BLaER1 (cell line): Measurements from ENCODE around the gene KCNIP4.

Experiments used
- H3K27ac ChIP-seq: shearing (Covaris generic); formaldehyde crosslinking; 2 replicates; pipeline ENCODE4 v1.8.1; 2022
- H3K27me3 ChIP-seq: shearing (Covaris generic); formaldehyde crosslinking; 2 replicates; pipeline ENCODE4 v1.8.1; 2022
- H3K36me3 ChIP-seq: shearing (Covaris generic); formaldehyde crosslinking; 2 replicates; pipeline ENCODE4 v1.8.1; 2022
- H3K4me1 ChIP-seq: shearing (Covaris generic); formaldehyde crosslinking; 2 replicates; pipeline ENCODE4 v1.8.1; 2022
- H3K4me2 ChIP-seq: shearing (Covaris generic); formaldehyde crosslinking; 2 replicates; pipeline ENCODE4 v1.8.1; 2022
- H3K4me3 ChIP-seq: shearing (Covaris generic); formaldehyde crosslinking; 2 replicates; pipeline ENCODE4 v1.8.1; 2022
- H3K9ac ChIP-seq: shearing (Covaris generic); formaldehyde crosslinking; 2 replicates; pipeline ENCODE4 v1.8.1; 2022
- H3K9me3 ChIP-seq: shearing (Covaris generic); formaldehyde crosslinking; 2 replicates; pipeline ENCODE4 v1.8.1; 2022
- H4K20me1 ChIP-seq: shearing (Covaris generic); formaldehyde crosslinking; 2 replicates; pipeline ENCODE4 v1.8.1; 2022
- Cebpa-rat ChIP-seq: shearing (Covaris generic); IDR thresholded peaks from 2 replicates; pipeline ENCODE4 v1.8.1; 2022

KCNIP4 gene

GRCh38 chr4:21915761-21916160, 32.8 kb downstream of the KCNIP4 start:
- H4K20me1 ChIP-seq = no peaks in the 10 kb centered on the region
- no peaks in the 10 kb centered on the region for H3K36me3 ChIP-seq
- no peaks in the 10 kb centered on the region for H3K9me3 ChIP-seq
- no peak overlapping the region for H3K4me3 ChIP-seq
- no peak overlapping the region for H3K4me2 ChIP-seq
- H3K9ac ChIP-seq = no peak overlapping the region
- no peak for TF ChIP-seq Cebpa-rat
- no peaks in the 10 kb centered on the region for H3K27me3 ChIP-seq
- H3K4me1 ChIP-seq = no peaks in the 10 kb centered on the region
- H3K27ac ChIP-seq = no peak overlapping the region

GRCh38 chr4:21901831-21902230, 46.7 kb downstream of the KCNIP4 start:
- Histone ChIP-seq H3K4me3 (no peak overlapping the region), H3K27me3 (no peaks in the 10 kb centered on the region), H3K9ac (no peak overlapping the region), H3K27ac (no peak overlapping the region), H4K20me1 (no peaks in the 10 kb centered on the region), H3K4me2 (no peak overlapping the region), H3K9me3 (no peaks in the 10 kb centered on the region), H3K4me1 (no peaks in the 10 kb centered on the region), H3K36me3 (no peaks in the 10 kb centered on the region)
- no peak for TF ChIP-seq Cebpa-rat

- no peaks in the 10 kb centered on the region for H3K27me3 ChIP-seq
- no peaks in the 10 kb centered on the region for H3K9me3 ChIP-seq
- no peaks in the 10 kb centered on the region for H3K4me1 ChIP-seq
- H3K36me3 ChIP-seq = no peaks in the 10 kb centered on the region
- H3K4me2 ChIP-seq = no peak overlapping the region
- H3K27ac ChIP-seq = no peak overlapping the region
- no peak overlapping the region for H3K9ac ChIP-seq
- H3K4me3 ChIP-seq = no peak overlapping the region
- no peaks in the 10 kb centered on the region for H4K20me1 ChIP-seq
- TF ChIP-seq Cebpa-rat = no peak
Measured at GRCh38 chr4:21901281-21901680, 47.3 kb downstream of the KCNIP4 start.

GRCh38 chr4:21900211-21900610, 48.4 kb downstream of the KCNIP4 start:
- TF ChIP-seq Cebpa-rat = no peak
- no peaks in the 10 kb centered on the region for H3K4me1 ChIP-seq
- H4K20me1 ChIP-seq = no peaks in the 10 kb centered on the region
- H3K9me3 ChIP-seq = no peaks in the 10 kb centered on the region
- H3K27ac ChIP-seq = no peak overlapping the region
- no peaks in the 10 kb centered on the region for H3K27me3 ChIP-seq
- no peak overlapping the region for H3K4me2 ChIP-seq
- H3K9ac ChIP-seq = no peak overlapping the region
- H3K4me3 ChIP-seq = no peak overlapping the region
- no peaks in the 10 kb centered on the region for H3K36me3 ChIP-seq

GRCh38 chr4:21898101-21898500, 50.5 kb downstream of the KCNIP4 start:
- Histone ChIP-seq H3K4me2 (no peak overlapping the region), H3K4me3 (no peak overlapping the region), H3K9ac (no peak overlapping the region), H3K27ac (no peak overlapping the region), H3K27me3 (no peaks in the 10 kb centered on the region), H3K36me3 (no peaks in the 10 kb centered on the region), H3K4me1 (no peaks in the 10 kb centered on the region), H3K9me3 (no peaks in the 10 kb centered on the region), H4K20me1 (no peaks in the 10 kb centered on the region)
- no peak for TF ChIP-seq Cebpa-rat

DNA sequence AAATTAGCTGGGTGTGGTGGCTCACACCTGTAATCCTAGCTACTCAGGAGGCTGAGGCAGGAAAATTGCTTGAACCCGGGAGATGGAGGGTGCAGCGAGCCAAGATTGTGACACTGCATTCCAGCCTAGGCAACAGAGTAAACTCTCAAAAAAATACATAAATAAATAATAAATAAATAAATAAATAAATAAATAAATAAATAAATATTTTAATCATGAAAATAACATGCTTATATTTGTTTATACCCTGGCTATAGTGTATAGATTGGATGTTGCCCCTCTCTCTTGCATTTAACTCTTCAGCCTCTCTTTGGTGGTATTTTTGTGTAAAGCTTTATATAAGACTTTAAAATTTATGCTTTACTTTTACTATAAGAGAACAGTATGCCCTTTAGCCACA, 51.8 kb downstream of the KCNIP4 start:
- H3K9me3 ChIP-seq = no peaks in the 10 kb centered on the region
- H3K27ac ChIP-seq = no peak overlapping the region
- H4K20me1 ChIP-seq = no peaks in the 10 kb centered on the region
- no peak overlapping the region for H3K4me3 ChIP-seq
- no peak overlapping the region for H3K4me2 ChIP-seq
- no peaks in the 10 kb centered on the region for H3K36me3 ChIP-seq
- no peak overlapping the region for H3K9ac ChIP-seq
- no peak for TF ChIP-seq Cebpa-rat
- H3K4me1 ChIP-seq = no peaks in the 10 kb centered on the region
- H3K27me3 ChIP-seq = no peaks in the 10 kb centered on the region

GRCh38 chr4:21893136-21893535, 55.4 kb downstream of the KCNIP4 start:
- TF ChIP-seq Cebpa-rat = no peak
- Histone ChIP-seq H3K27ac (no peak overlapping the region), H3K27me3 (no peaks in the 10 kb centered on the region), H3K36me3 (no peaks in the 10 kb centered on the region), H3K9me3 (no peaks in the 10 kb centered on the region), H3K9ac (no peak overlapping the region), H3K4me2 (no peak overlapping the region), H3K4me3 (no peak overlapping the region), H3K4me1 (no peaks in the 10 kb centered on the region), H4K20me1 (no peaks in the 10 kb centered on the region)

GRCh38 chr4:21890231-21890630, 58.3 kb downstream of the KCNIP4 start:
- Histone ChIP-seq H3K36me3 (no peaks in the 10 kb centered on the region), H3K27ac (no peak overlapping the region), H3K4me2 (no peak overlapping the region), H3K4me1 (no peaks in the 10 kb centered on the region), H4K20me1 (no peaks in the 10 kb centered on the region), H3K9me3 (no peaks in the 10 kb centered on the region), H3K27me3 (no peaks in the 10 kb centered on the region), H3K4me3 (no peak overlapping the region), H3K9ac (no peak overlapping the region)
- TF ChIP-seq Cebpa-rat = no peak

DNA sequence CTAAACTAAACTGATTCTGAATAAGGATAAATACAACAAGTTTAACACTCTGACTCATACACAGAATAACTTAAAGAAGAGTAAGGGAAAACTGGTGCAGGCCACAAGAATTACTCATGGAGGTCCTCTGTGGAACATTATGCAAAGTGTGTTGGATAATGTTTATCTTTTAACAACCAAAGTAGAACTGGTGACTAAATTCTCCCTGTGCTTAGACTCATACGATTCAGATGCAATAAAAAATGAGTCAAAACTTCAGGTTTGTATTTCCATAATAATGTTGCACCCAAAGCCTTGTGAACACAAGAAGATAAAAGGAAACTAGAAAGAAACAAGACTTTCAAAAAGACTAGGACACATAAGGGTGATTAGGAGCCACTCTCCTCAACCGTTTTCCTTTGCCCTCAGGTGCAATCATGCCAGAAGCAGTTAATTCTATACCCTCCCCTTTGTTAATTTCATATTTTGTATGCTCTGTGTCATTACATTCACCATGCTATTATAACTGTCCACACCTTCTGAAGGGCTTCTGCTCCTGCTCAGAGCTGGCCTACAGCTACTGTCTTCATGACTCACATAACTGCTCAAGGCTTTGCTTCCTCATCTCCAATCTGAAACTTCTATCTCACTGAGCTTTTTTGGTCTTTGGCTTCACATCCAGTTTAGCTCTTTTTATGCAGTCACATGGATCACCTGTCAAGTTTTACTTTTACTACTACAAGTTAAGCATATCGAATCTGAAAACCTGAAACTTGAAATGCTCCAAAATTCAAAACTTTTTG, 60.2 kb downstream of the KCNIP4 start:
- no peak overlapping the region for H3K4me3 ChIP-seq
- H3K27me3 ChIP-seq = no peaks in the 10 kb centered on the region
- no peaks in the 10 kb centered on the region for H4K20me1 ChIP-seq
- H3K9ac ChIP-seq = no peak overlapping the region
- no peak overlapping the region for H3K4me2 ChIP-seq
- no peak overlapping the region for H3K27ac ChIP-seq
- no peaks in the 10 kb centered on the region for H3K9me3 ChIP-seq
- H3K36me3 ChIP-seq = no peaks in the 10 kb centered on the region
- no peaks in the 10 kb centered on the region for H3K4me1 ChIP-seq
- no peak for TF ChIP-seq Cebpa-rat

DNA sequence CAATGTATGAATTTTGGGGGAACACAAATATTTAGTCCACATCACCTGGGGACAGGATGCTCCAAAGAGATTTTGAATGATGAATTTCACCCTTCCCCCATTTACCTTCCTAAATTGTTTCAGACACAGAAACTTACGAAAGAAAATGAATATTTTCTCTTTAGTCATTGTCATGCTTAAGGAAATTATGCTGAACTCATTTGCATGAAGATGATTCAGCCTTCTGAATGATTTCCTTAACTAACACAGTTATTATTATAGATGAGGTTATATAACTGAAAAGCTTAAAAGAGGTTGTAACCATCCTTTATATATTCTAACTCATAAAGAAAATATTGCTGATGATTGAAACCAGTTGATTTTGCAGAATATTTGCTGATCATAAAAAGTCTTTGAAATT, 61.1 kb downstream of the KCNIP4 start:
- Histone ChIP-seq H3K27ac (no peak overlapping the region), H3K4me3 (no peak overlapping the region), H3K9me3 (no peaks in the 10 kb centered on the region), H3K4me1 (no peaks in the 10 kb centered on the region), H3K36me3 (no peaks in the 10 kb centered on the region), H3K27me3 (no peaks in the 10 kb centered on the region), H4K20me1 (no peaks in the 10 kb centered on the region), H3K9ac (no peak overlapping the region), H3K4me2 (no peak overlapping the region)
- TF ChIP-seq Cebpa-rat = no peak

DNA sequence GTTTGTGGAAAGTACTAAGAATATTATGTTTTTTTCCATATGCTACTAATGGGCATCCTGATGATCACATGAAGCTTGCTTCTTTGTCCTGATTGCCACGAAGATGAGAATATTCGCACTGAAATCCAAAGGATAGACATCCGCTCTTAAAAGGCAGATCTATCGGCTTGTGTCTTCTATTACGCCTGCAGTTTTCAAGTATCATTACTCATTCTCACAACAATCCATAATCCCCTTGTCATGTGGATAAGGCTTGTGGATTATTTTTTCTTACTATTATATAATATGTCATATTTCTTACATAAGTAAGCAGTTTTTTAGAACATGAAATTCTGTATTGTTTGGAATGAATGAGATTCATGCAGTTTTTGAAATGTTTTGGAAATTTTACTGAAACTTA, 62.8 kb downstream of the KCNIP4 start:
- no peak overlapping the region for H3K27ac ChIP-seq
- no peak overlapping the region for H3K4me3 ChIP-seq
- H3K27me3 ChIP-seq = no peaks in the 10 kb centered on the region
- H3K4me2 ChIP-seq = no peak overlapping the region
- no peaks in the 10 kb centered on the region for H4K20me1 ChIP-seq
- no peaks in the 10 kb centered on the region for H3K36me3 ChIP-seq
- H3K9me3 ChIP-seq = no peaks in the 10 kb centered on the region
- no peak for TF ChIP-seq Cebpa-rat
- no peaks in the 10 kb centered on the region for H3K4me1 ChIP-seq
- no peak overlapping the region for H3K9ac ChIP-seq
